GM19239 (cell line): ENCODE data around the gene SVBP.
"Not testable (repeated sequence)": the region's sequence is repeated elsewhere in the genome, so short reads cannot be mapped to it uniquely, and the experiment has no call there.

Experiments used
- DNase-seq: peaks from one replicate; pipeline ENCODE4 v3.0.0; 2011; ENCODE audit warnings: low spot score; ENCODE audit not compliant: insufficient read length
- FAIRE-seq: peaks from 2 replicates; lab custom pipeline; 2011; peaks lifted over from hg19 to GRCh38; lab: Jason Lieb, UNC

The SVBP gene

DNA sequence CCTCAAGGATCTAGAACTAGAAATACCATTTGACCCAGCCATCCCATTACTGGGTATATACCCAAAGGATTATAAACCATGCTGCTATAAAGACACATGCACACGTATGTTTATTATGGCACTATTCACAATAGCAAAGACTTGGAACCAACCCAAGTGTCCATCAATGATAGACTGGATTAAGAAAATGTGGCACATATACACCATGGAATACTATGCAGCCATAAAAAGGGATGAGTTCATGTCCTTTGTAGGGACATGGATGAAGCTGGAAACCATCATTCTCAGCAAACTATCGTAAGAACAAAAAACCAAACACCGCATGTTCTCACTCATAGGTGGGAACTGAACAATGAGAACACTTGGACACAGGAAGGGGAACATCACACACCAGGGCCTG, 2.4 kb downstream of the SVBP start:
- not testable (repeated sequence) for FAIRE-seq, DNase-seq

DNA sequence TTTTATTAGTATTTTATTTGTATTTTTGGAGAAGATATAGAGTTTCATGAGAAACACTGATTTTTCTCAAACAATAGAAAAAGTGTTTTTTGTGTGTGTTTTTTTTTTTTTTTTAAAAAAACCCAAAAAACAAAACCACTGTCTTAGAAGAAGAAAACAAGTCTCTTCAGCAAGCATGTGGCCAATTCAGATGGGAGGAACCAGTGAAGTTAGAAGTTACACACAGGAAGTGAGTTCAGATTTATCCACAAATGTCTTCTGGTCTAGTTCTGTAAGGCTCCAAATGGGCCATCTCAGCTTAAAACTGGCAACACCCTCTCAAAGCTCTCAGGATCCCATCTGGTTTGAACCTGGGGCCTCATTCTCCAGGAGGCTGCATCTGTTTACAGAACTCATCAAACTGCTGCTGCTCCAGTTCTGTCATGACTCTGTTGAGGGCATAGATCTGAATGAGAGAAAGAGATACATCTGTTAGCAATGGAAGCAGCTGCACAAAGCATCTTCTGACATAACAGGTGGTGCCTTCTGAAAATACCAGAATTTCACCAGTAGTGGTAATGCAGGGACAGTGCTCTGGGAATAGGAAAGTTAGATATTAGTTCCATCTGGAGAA, 10.0 kb downstream of the SVBP start:
- FAIRE-seq (no peak), DNase-seq (no peak)

- DNase-seq (no peak), FAIRE-seq (no peak)
Observed at GRCh38 chr1:42806593-42806992, 10.6 kb downstream of the SVBP start.

DNA sequence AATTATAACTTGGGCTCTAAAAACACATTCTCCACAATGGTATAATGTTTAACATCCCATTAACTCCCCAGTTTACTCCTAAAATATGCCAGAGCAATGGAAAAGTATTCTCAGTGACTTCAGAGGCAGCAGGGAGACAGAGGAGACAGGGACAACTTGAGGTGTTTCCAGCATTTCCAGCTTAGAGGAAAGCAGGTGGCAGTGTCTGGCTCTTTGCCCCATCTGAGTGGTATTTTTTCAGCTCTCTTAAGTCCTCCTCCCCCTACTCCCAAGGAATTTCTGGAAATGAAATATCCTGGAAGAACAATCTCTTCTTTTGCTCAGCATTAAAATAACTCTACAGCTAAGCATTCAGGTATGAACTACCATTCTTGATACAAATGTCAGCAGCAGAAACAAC, 11.0 kb downstream of the SVBP start:
- DNase-seq (no peak), FAIRE-seq (no peak)

- DNase-seq = no peak
- FAIRE-seq = no peak
Observed at GRCh38 chr1:42801832-42802473, 15.2 kb downstream of the SVBP start.

DNA sequence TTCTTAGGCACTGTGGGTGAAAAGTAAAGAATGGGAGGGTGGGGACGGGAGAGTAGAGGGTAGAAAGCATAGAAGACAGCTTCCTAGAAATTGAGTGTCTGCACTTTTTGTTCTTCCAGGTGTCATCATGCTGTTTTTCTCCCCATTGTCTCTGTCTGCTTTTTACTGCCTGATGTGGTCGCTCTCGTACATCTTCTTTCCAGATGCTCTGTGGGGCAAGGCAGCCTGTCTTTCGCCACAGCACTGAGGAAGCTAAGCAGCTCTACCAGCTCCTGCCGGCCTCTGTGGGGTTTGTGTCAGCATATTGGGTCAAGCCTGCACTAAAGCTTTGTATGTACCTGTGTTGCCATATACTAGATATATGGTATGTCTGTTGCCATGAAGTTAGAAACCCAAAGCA, 19.2 kb downstream of the SVBP start:
- FAIRE-seq (no peak), DNase-seq (no peak)

- FAIRE-seq (no peak), DNase-seq (no peak)
Observed at GRCh38 chr1:42797414-42797813, 19.8 kb downstream of the SVBP start.

- FAIRE-seq (no peak), DNase-seq (no peak)
Observed at GRCh38 chr1:42793824-42794223, 23.4 kb downstream of the SVBP start.

GRCh38 chr1:42788021-42788420, 29.2 kb downstream of the SVBP start:
- FAIRE-seq (no peak), DNase-seq (no peak)

GRCh38 chr1:42786097-42786496, 31.1 kb downstream of the SVBP start:
- no peak for FAIRE-seq
- no peak for DNase-seq

GRCh38 chr1:42784946-42785693, 32.1 kb downstream of the SVBP start, which contains the start of gene TMEM269:
TMEM269 (plus strand) TSS chr1:42784991; CDS start chr1:42789894, 4,903 bp downstream.
- no peak for FAIRE-seq
- peak; percentile 30 for DNase-seq

DNA sequence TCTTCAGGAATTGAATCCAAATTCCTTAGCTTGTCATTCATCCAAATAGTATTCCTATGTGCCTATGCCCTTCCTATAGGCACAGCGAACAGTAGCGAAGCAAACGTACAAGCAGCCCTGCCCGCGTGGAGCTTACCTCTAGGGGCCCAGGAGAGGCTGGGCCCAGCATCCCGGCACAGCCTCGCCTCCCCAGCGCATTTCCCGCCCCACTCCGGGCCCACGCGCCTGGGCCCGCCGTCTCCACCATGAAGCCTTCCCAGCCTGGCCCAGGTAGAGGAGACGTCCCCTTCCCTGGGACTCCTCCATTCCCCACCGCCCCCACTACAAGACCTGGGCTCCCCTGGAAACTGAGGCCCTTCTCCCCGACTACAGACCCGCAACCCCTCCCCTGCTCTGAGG, 32.7 kb downstream of the SVBP start:
- DNase-seq (no peak), FAIRE-seq (no peak)

DNA sequence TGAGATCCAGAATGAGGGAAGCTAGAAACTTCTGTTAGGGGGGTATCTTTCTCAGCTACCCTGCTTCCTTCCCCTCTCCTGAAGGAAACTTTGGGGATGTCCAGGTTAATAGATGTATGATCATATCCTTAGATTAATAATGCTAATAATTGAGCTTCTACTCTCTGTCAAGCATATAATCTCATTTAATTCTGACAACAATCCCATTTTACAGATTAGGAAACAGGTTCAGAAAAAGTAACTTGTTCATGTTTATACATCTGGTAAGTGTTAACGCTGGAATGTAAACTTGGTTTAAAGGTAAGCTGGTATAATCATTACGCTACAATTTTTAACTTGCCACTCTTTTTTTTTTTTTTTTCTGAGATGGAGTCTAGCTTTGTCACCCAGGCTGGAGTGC, 34.1 kb downstream of the SVBP start:
- no peak for DNase-seq
- no peak for FAIRE-seq

- no peak for DNase-seq
- no peak for FAIRE-seq
Observed at GRCh38 chr1:42780176-42780575, 37.0 kb downstream of the SVBP start.

DNA sequence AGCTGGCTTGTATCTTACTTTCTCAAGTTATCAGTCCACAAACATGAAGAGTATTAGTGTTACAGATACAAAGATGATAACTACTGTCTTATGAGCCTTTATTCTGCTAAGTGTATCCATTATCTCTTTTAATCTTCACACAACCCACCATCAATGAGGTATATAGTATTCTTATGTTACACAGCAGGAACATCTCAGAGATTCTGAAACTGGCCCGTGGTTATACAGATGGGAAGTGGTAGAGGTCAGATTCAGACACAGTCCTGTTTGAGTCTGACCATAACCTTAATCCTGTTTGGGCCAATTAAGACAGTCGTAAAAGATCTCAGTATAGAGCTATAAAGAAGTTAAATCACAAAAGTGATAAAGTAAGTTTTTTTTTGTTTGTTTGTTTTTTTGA, 37.5 kb downstream of the SVBP start:
- peak; percentile 76 for FAIRE-seq

GRCh38 chr1:42777852-42778251, 39.3 kb downstream of the SVBP start:
- DNase-seq = peak; percentile 30
- no peak for FAIRE-seq

More for the DNA sequence above, 37.5 kb downstream of the SVBP start:
- no peak for DNase-seq

GRCh38 chr1:42776502-42776901, 40.7 kb downstream of the SVBP start:
- DNase-seq (no peak), FAIRE-seq (no peak)

- FAIRE-seq = no peak
- DNase-seq = no peak
Observed at GRCh38 chr1:42774928-42775526, 42.2 kb downstream of the SVBP start.

- FAIRE-seq = no peak
- no peak for DNase-seq
Observed at GRCh38 chr1:42773420-42773819, 43.8 kb downstream of the SVBP start.

DNA sequence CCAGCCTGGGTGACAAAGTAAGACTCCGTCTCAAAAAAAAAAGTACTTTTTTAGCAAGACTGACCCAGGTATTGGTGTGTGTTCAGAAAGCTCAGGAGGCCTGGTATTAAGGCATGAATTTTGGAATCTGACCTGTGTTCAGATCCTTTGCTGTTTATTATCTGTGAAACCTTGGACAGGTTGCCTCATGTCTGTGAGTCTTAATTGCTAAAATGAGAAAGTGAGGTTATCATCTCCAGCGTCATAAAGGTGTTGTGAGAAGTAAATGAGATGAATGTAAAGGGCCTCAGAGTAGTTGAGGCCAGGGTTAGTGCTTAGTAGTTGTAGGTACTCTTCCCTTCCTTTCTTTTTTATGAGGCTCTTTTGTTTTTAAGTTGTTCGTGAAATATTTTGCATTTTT, 47.4 kb downstream of the SVBP start:
- DNase-seq = no peak
- FAIRE-seq = no peak

DNA sequence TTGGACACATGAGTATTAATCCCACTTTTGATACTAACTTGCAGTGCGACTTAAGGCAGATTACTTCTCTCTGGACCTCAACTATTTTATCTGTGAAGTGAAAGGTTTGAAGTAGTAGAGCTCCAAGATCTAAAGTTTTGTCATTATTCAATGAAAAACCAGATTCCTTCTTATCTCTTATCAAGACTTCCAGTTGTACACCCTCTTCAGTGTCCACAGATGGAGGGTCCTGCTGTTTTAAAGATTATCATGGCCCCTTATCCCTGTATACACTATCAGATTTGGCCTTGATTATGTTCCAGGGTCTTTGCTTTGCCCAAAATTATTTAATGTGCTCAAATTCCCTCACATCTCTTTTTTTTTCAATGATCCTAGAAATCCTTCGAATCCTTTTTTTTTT, 49.0 kb downstream of the SVBP start:
- no peak for DNase-seq
- FAIRE-seq = no peak
